Measurements from ENCODE around the gene FOXS1. TPM values are rescaled to one million over a fixed set of nuclear protein-coding genes. Genes with fewer than 3 reads are reported as not detected.

FOXS1 gene
- total RNA-seq, 4 donors from 2014 or later = 0.33 TPM; not detected in 3

- H3K27me3 ChIP-seq = no peaks in the 10 kb centered on the region
- ATAC-seq (no peak), DNase-seq (no peak)
- no peaks in the 10 kb centered on the region for H3K9me3 ChIP-seq
- no peak for TF ChIP-seq POLR2A (IDR thresholded peaks at IDR 0.05)
- TF ChIP-seq, protein P1, sequence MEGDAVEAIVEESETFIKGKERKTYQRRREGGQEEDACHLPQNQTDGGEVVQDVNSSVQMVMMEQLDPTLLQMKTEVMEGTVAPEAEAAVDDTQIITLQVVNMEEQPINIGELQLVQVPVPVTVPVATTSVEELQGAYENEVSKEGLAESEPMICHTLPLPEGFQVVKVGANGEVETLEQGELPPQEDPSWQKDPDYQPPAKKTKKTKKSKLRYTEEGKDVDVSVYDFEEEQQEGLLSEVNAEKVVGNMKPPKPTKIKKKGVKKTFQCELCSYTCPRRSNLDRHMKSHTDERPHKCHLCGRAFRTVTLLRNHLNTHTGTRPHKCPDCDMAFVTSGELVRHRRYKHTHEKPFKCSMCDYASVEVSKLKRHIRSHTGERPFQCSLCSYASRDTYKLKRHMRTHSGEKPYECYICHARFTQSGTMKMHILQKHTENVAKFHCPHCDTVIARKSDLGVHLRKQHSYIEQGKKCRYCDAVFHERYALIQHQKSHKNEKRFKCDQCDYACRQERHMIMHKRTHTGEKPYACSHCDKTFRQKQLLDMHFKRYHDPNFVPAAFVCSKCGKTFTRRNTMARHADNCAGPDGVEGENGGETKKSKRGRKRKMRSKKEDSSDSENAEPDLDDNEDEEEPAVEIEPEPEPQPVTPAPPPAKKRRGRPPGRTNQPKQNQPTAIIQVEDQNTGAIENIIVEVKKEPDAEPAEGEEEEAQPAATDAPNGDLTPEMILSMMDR (IDR thresholded peaks at IDR 0.05 in 4 of 5, conservative IDR thresholded peaks at IDR 0.05 in 1 of 5) = no peak
- no peak overlapping the region for H3K4me3 ChIP-seq
- H3K36me3 ChIP-seq = no peaks in the 10 kb centered on the region
- peak overlapping the region; percentile 82 to 95 (median 93) for H3K27ac ChIP-seq
- in situ Hi-C loops (cut with MboI; ENCODE audit: low sequenced_read_pairs in 4 of 4) (loop anchor here in 3 of 4 donors (10.0 to 25.0 kb wide), 4 partner anchors 89 to 211 kb away; partner anchors contain the start of genes PDRG1 (in 1 of the 3) and TPX2 (in 1 of the 3)), intact Hi-C loops (cut with DNase I; ENCODE audit: low total_unique reads) (loop anchor here (1.0 kb wide), 1 partner anchor 207 kb away; no protein-coding TSS in a partner anchor)
- peaks cover 41 to 76% of the 10 kb centered on the region in 2 donors for H3K4me1 ChIP-seq
These were observed 21.3 kb downstream of the FOXS1 start for GRCh38 chr20:31824125-31824485.

GRCh38 chr20:31823360-31824124, 21.9 kb downstream of the FOXS1 start:
- ATAC-seq (no peak), DNase-seq (no peak)
- H3K9me3 ChIP-seq = no peaks in the 10 kb centered on the region
- H3K27ac ChIP-seq = peak overlapping the region; percentile 82 to 95 (median 93)
- peak overlapping the region in 2 of 4 donors; percentile 21 to 24 for H3K4me3 ChIP-seq
- TF ChIP-seq POLR2A (IDR thresholded peaks at IDR 0.05) = no peak
- TF ChIP-seq, protein P1 (IDR thresholded peaks at IDR 0.05 in 4 of 5, conservative IDR thresholded peaks at IDR 0.05 in 1 of 5) = no peak
- intact Hi-C loops (cut with DNase I; ENCODE audit: low total_unique reads) (loop anchor here (1.0 to 2.0 kb wide), 3 partner anchors 13 to 208 kb away; no protein-coding TSS in a partner anchor), in situ Hi-C loops (cut with MboI; ENCODE audit: low sequenced_read_pairs in 4 of 4) (loop anchor here in 3 of 4 donors (10.0 to 25.0 kb wide), 4 partner anchors 89 to 211 kb away; partner anchors contain the start of genes PDRG1 (in 1 of the 3) and TPX2 (in 1 of the 3))
- H3K4me1 ChIP-seq = peaks cover 46 to 76% of the 10 kb centered on the region in 2 donors
- H3K36me3 ChIP-seq = no peaks in the 10 kb centered on the region
- no peaks in the 10 kb centered on the region for H3K27me3 ChIP-seq

- Histone ChIP-seq H3K4me3 (peak overlapping the region; percentile 21 to 66 (median 26)), H3K9me3 (no peaks in the 10 kb centered on the region), H3K4me1 (peaks cover 49 to 79% of the 10 kb centered on the region in 2 donors), H3K36me3 (no peaks in the 10 kb centered on the region), H3K27me3 (no peaks in the 10 kb centered on the region), H3K27ac (peak overlapping the region; percentile 82 to 95 (median 93))
- ATAC-seq (peak; percentile 74 to 86), DNase-seq (peak; percentile 81 to 96)
- TF ChIP-seq, protein P1 (IDR thresholded peaks at IDR 0.05 in 4 of 5, conservative IDR thresholded peaks at IDR 0.05 in 1 of 5) = peak; percentile 97 to 99 (median 99)
- TF ChIP-seq POLR2A (IDR thresholded peaks at IDR 0.05) = peak in 1 of 2 donors; percentile 28
- intact Hi-C loops (cut with DNase I; ENCODE audit: low total_unique reads) (loop anchor here (1.0 to 2.0 kb wide), 3 partner anchors 14 to 130 kb away; partner anchors contain the start of gene PDRG1), in situ Hi-C loops (cut with MboI; ENCODE audit: low sequenced_read_pairs in 4 of 4) (loop anchor here in 3 of 4 donors (10.0 to 25.0 kb wide), 4 partner anchors 88 to 212 kb away; partner anchors contain the start of genes PDRG1 (in 1 of the 3) and TPX2 (in 1 of the 3))
These were observed 22.7 kb downstream of the FOXS1 start for GRCh38 chr20:31822421-31823330.

DNA sequence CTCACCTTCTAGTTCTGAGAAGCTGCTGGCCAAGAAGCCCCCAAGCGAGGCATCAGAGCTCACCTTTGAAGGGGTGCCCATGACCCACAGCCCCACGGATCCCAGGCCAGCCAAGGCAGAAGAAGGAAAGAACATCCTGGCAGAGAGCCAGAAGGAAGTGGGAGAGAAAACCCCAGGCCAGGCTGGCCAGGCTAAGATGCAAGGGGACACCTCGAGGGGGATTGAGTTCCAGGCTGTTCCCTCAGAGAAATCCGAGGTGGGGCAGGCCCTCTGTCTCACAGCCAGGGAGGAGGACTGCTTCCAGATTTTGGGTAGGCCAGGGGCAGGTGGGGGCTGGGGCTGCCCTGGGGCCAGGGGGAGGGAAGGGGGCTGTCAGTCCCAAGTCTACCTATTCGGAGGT, 24.0 kb downstream of the FOXS1 start:
- H3K9me3 ChIP-seq = no peaks in the 10 kb centered on the region
- ATAC-seq (peak in 1 of 2 donors; percentile 47), DNase-seq (peak in 1 of 2 donors; percentile 82)
- H3K27me3 ChIP-seq = no peaks in the 10 kb centered on the region
- TF ChIP-seq POLR2A (IDR thresholded peaks at IDR 0.05) = no peak
- TF ChIP-seq, protein P1 (IDR thresholded peaks at IDR 0.05 in 4 of 5, conservative IDR thresholded peaks at IDR 0.05 in 1 of 5) = no peak
- H3K4me1 ChIP-seq = peaks cover 49 to 81% of the 10 kb centered on the region in 2 donors
- in situ Hi-C loops (cut with MboI; ENCODE audit: low sequenced_read_pairs in 4 of 4) = loop anchor here in 3 of 4 donors (10.0 to 25.0 kb wide), 4 partner anchors 87 to 213 kb away; partner anchors contain the start of genes PDRG1 (in 1 of the 3) and TPX2 (in 1 of the 3)
- H3K36me3 ChIP-seq = no peaks in the 10 kb centered on the region
- intact Hi-C loops (cut with DNase I; ENCODE audit: low total_unique reads) = no loop called here
- peak overlapping the region in 3 of 4 donors; percentile 62 to 68 (median 66) for H3K4me3 ChIP-seq
- H3K27ac ChIP-seq = peak overlapping the region; percentile 82 to 95 (median 93)

Data from gastrocnemius medialis (tissue), 4 donors.